Uterus (tissue), 4 donors: ENCODE data around the gene RGL1. TPM values are rescaled to one million over a fixed set of nuclear protein-coding genes. Genes with fewer than 3 reads are reported as not detected.
A peak's percentile ranks its signal among the peaks of the same experiment; 100 is the strongest.

Experiments
- DNase-seq, 2 donors: peaks; one replicate each; pipeline ENCODE4 v3.0.0-alpha.2; 2019 to 2020
- H3K27ac ChIP-seq, 2 donors: fragments of 200-600 bp; sonication (generic); 1 replicate in 1 of 2; 2 replicates in 1 of 2; pipeline ENCODE4 v1.5.1; 2016 to 2018
- H3K27me3 ChIP-seq, 2 donors: fragments of 200-600 bp; sonication (generic); one replicate each; pipeline ENCODE4 v1.5.1; 2018 to 2019; ENCODE audit warnings: control low read depth in 1 of 2
- H3K36me3 ChIP-seq, 2 donors: fragments of 200-600 bp; sonication (generic); one replicate each; pipeline ENCODE4 v1.5.1; 2019; ENCODE audit warnings: control low read depth in 1 of 2
- H3K4me1 ChIP-seq, 2 donors: fragments of 200-600 bp; sonication (generic); one replicate each; pipeline ENCODE4 v1.5.1; 2018 to 2019; ENCODE audit warnings: control low read depth in 1 of 2
- H3K4me3 ChIP-seq, 2 donors: fragments of 200-600 bp; sonication (generic); 1 replicate in 1 of 2; 2 replicates in 1 of 2; pipeline ENCODE4 v1.5.1; 2018 to 2019; ENCODE audit warnings: mild to moderate bottlenecking in 1 of 2
- H3K9me3 ChIP-seq, 2 donors: fragments of 200-600 bp; sonication (generic); one replicate each; pipeline ENCODE4 v1.5.1; 2019; ENCODE audit warnings: control low read depth in 1 of 2
- CTCF ChIP-seq, 4 experiments: fragments of 200-600 bp in 2 of 4; fragments of 450-650 bp in 2 of 4; sonication (generic) in 2 of 4; IDR thresholded peaks; one replicate each; pipeline ENCODE4 v1.5.1; 2016 to 2019; ENCODE audit warnings: antibody characterized with exemption in 4 of 4, mild to moderate bottlenecking in 2 of 4, moderate library complexity in 1 of 4
- POLR2A ChIP-seq, 2 donors: fragments of 450-650 bp; IDR thresholded peaks; one replicate each; pipeline ENCODE4 v1.6.1; 2016; ENCODE audit warnings: antibody characterized with exemption in 2 of 2, mild to moderate bottlenecking in 1 of 2, moderate library complexity in 1 of 2
- intact Hi-C: fragments of 100-400 bp; cut with DNase I; formaldehyde crosslinking; loops from one replicate; pipeline ENCODE4 v1.15.1; 2023; ENCODE audit warnings: low total_unique reads
- total RNA-seq, 4 donors: library from RNA; depleted of rRNA in 3 of 4; stranded (reverse); fragments of >200 nt in 3 of 4; gene quantifications; one replicate each; pipeline versions ENCODE4 v1.1.0 to v1.2.4, GENCODE V29; 2014 to 2023
- donor health status: DM: yes; HTN: yes; CAD: no.

Gene RGL1
- total RNA-seq, 4 donors from 2014 or later: 6.9 to 92.9 (median 16.3) TPM

DNA sequence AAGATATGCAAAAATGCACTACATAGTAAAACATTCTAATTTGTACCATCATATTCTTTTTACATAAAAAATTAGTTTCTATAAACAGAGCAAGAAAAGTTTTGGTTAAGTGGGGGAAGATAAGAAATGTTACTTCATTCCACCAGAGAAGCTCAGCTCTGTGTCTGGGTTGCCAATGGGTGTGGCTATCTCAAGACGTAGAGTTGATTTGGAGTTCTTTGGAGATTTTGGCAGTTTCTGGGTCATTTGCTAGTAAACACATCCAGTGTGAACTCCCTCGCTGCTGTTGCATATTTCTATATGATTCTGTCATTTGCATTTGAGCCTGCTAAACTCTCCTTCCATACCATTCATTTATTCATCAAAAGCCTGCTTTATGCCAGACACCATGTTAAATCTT is 7.2 kb downstream of the RGL1 start:
- Histone ChIP-seq H3K4me1 (peaks cover 0 to 3% of the 10 kb centered on the region in 2 donors), H3K27me3 (no peaks in the 10 kb centered on the region), H3K9me3 (no peaks in the 10 kb centered on the region), H3K27ac (no peak overlapping the region), H3K36me3 (no peaks in the 10 kb centered on the region), H3K4me3 (no peak overlapping the region)
- intact Hi-C loops: no loop called here
- TF ChIP-seq POLR2A (IDR thresholded peaks at IDR 0.05): no peak
- TF ChIP-seq CTCF (IDR thresholded peaks at IDR 0.05): no peak
- DNase-seq: no peak

DNA sequence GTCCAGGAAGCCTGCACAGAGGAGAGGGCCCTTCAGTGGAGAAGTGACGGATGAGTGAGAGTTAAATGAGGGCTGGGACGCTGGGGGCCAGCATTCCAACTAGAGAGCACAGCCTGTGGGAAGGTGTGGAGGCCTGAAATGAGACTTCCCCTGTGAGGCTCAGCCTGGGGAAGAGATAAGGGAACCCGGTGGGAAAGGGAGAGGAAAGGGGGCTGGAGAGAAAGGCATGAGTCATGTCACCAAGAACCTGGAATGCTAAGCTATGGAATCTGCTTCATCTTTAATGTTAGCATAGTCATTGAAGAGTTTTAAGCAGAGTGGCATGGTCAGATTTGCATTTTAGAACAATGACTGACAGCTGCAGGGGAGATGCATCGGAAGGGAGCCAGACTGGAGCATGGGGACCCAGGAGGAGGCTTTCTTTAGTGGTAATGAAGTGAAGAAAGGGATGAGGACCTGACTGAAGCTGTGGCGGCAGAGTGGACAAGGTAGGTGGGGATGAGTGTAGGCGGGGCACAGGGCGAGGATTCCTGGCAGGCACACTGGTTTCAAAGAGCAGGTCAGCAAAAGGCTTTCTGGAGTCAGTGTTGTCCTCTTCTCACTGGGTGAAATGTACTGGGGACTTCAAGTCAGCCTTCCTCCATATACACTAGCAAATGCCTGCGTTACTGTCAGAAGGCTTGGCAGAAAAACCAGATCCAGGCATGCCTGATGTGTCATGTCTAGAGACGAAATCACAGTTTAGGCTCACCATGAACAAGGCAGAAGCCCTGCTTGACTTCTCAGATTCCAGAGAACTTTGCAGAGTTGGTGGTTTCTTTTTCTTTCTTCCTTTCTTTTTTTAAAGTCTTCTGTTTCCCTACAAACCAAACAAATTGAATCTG is 8.0 kb downstream of the RGL1 start:
- H3K9me3 ChIP-seq: no peaks in the 10 kb centered on the region
- H3K4me3 ChIP-seq: no peak overlapping the region
- no peaks in the 10 kb centered on the region for H3K36me3 ChIP-seq
- intact Hi-C loops: no loop called here
- H3K27ac ChIP-seq: peak overlapping the region; percentile 3 to 9
- peaks cover 0 to 3% of the 10 kb centered on the region in 2 donors for H3K4me1 ChIP-seq
- no peak for DNase-seq
- H3K27me3 ChIP-seq: no peaks in the 10 kb centered on the region
- no peak for TF ChIP-seq CTCF (IDR thresholded peaks at IDR 0.05)
- TF ChIP-seq POLR2A (IDR thresholded peaks at IDR 0.05): no peak

- peaks cover 0 to 3% of the 10 kb centered on the region in 2 donors for H3K4me1 ChIP-seq
- H3K36me3 ChIP-seq: no peaks in the 10 kb centered on the region
- no peak for DNase-seq
- no peaks in the 10 kb centered on the region for H3K27me3 ChIP-seq
- H3K9me3 ChIP-seq: no peaks in the 10 kb centered on the region
- TF ChIP-seq CTCF (IDR thresholded peaks at IDR 0.05) (no peak), POLR2A (IDR thresholded peaks at IDR 0.05) (no peak)
- intact Hi-C loops: no loop called here
- no peak overlapping the region for H3K4me3 ChIP-seq
- no peak overlapping the region for H3K27ac ChIP-seq
Observed at GRCh38 chr1:183814121-183814681, 9.3 kb downstream of the RGL1 start.

DNA sequence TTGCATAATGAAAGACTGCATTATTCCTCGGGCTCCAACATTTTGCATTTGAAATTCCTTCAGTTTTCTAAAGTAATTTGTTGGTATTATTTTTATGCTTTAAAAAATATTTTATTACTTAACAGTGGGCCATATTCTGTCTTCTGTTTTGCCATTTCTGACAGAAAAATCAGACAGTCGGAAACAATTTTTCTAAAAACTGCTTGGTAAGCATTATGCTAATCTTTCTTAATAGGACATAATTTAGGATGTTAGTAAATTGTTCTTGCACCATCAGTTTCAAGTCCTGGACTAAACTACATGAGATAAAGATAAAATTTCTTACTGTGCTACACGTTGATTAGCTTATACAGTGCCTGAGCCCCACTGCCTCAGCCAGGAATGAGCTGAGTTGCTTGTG is 11.2 kb downstream of the RGL1 start:
- Histone ChIP-seq H3K9me3 (no peaks in the 10 kb centered on the region), H3K27me3 (no peaks in the 10 kb centered on the region), H3K4me3 (no peak overlapping the region), H3K4me1 (peaks cover 0 to 3% of the 10 kb centered on the region in 2 donors), H3K27ac (no peak overlapping the region), H3K36me3 (no peaks in the 10 kb centered on the region)
- no peak for DNase-seq
- no peak for TF ChIP-seq POLR2A (IDR thresholded peaks at IDR 0.05)
- no peak for TF ChIP-seq CTCF (IDR thresholded peaks at IDR 0.05)
- intact Hi-C loops: no loop called here

DNA sequence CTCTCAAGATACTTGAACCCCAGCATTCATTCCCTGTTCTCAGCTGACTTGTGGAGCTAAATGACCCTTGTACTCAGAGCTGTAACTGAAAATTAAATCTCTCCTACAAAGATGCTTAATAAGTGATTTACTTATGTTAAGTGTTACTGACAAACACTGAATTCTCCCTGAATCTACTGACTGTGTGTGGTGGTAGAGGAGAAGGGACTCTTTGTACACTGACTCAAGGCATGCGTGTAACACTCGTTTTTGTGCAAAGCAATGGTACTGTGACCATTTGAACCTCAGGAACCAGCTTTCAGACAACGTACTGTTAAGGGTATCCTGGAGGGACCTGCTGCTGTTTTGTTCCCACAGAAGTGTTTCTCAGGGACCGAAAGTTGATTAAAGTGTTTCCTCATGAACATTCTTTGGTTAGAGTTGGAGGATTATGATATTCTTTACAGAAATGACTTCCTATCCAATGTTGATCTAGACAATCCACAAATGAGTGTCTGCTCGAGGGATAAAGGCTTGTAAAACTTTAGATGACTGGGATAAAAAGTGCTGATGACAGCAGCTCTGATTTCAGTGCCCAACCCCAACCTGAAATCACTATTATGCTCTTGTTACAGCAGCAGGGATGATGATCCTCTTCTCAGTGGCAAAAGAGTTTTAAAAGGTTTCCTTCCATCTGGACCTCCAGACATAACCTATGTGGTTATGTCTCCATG is 12.8 kb downstream of the RGL1 start:
- Histone ChIP-seq H3K9me3 (no peaks in the 10 kb centered on the region), H3K4me1 (peaks cover 0 to 3% of the 10 kb centered on the region in 2 donors), H3K27ac (peak overlapping the region; percentile 4 to 42), H3K36me3 (no peaks in the 10 kb centered on the region), H3K27me3 (no peaks in the 10 kb centered on the region), H3K4me3 (no peak overlapping the region)
- no peak for DNase-seq
- no peak for TF ChIP-seq CTCF (IDR thresholded peaks at IDR 0.05)
- TF ChIP-seq POLR2A (IDR thresholded peaks at IDR 0.05): no peak
- intact Hi-C loops: no loop called here
